ENCODE results near the gene FOXK1. TPM values are rescaled to one million over a fixed set of nuclear protein-coding genes. Genes with fewer than 3 reads are reported as not detected.

FOXK1 gene
- total and polyA plus RNA-seq, 2 of the 13 experiments (the other 11 are each of a cell fraction or from before 2014, with no cell fraction given): 4.6 to 8.8 TPM

GRCh38 chr7:4749363-4749762, 67.3 kb downstream of the FOXK1 start:
- no peak overlapping the region for H3K27ac ChIP-seq (ENCODE audit: extremely low read length, insufficient read depth, low read length)
- H3K4me1 ChIP-seq (ENCODE audit: insufficient read depth, low read length): peaks cover 30% of the 10 kb centered on the region
- no peak overlapping the region for H3K4me2 ChIP-seq (ENCODE audit: low read depth, low read length)
- DNase-seq (ENCODE audit: low spot score): no peak
- H3K4me3 ChIP-seq (replicated peaks in 1 of 3; ENCODE audit: insufficient read depth in 1 of 3, low read depth in 2 of 3, low read length in 3 of 3): no peak overlapping the region
- no peak for FAIRE-seq
- no peaks in the 10 kb centered on the region for H3K9me3 ChIP-seq (ENCODE audit: low read length)
- ChIA-PET CTCF (ENCODE audit: low intra/inter-chr PET ratio, low total read pairs) (no interaction called here), POLR2A (interaction anchor here (0.9 kb wide), 1 partner anchor 26 kb away, joined by 3 read pairs; the partner anchor contains the start of gene AP5Z1)
- TF ChIP-seq KDM1A (CRISPR knock-in tag; IDR thresholded peaks at IDR 0.05) (no peak), GMEB1 (CRISPR knock-in tag; IDR thresholded peaks at IDR 0.05; ENCODE audit: borderline replicate concordance) (no peak), SRSF9 (IDR thresholded peaks at IDR 0.05; ENCODE audit: borderline replicate concordance, insufficient read depth, low read depth, low read length, poor library complexity, severe bottlenecking) (no peak)
- BruUV-seq (replicated peaks): no TSS peak
- in situ Hi-C loops (cut with HindIII; ENCODE audit: extremely low pct_ligation_motif_present, low pct_unique_long_range_greater_than_20kb): no loop called here
- peaks cover 16% of the 10 kb centered on the region; the same call in 1 of the 2 replicates for H4K20me1 ChIP-seq (ENCODE audit: insufficient read depth, low read length)
- 96% methylated on average over 11 of the region's 14 CpGs for WGBS (ENCODE audit: low lambda C conversion rate)
- no peak overlapping the region for H2AFZ ChIP-seq (ENCODE audit: low read length)
- no peaks in the 10 kb centered on the region for H3K27me3 ChIP-seq (ENCODE audit: control insufficient read depth in 1 of 2, insufficient read depth in 2 of 2, low read length in 2 of 2)
- H3K9ac ChIP-seq (ENCODE audit: insufficient read depth, low read depth, low read length): no peak overlapping the region
- ATAC-seq: no peak
- intact Hi-C loops (cut with micrococcal nuclease; ENCODE audit: unreplicated experiment): no loop called here
- peaks cover 30% of the 10 kb centered on the region for H3K79me2 ChIP-seq (ENCODE audit: insufficient read depth, low read length)
- H3K36me3 ChIP-seq (replicated peaks in 1 of 2; ENCODE audit: control insufficient read depth in 1 of 2, insufficient read depth in 2 of 2, low read length in 2 of 2): peaks cover 17 to 53% of the 10 kb centered on the region in 2 experiments; a peak in 4 of 5 replicates

DNA sequence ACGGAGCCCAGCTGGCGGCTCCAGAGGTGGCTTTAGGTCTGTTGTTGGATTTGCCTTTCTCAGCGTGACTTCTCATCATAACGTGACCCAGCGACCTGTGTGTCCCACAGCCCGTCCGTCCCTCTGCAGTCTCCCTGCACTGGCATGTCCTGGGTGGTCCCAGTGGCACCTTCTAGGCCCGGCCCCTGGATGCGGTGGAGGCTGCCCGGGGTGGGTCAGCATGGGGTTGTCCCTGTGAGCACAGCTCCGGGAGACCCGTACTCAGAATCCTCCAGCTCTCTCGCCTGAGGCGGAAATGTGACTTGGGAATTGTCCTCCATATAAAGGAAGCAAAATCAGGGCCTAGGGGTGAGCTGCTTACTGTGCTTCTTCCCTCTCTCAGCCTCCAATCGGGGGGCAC, 67.7 kb downstream of the FOXK1 start:
- no peak for FAIRE-seq
- Histone ChIP-seq H3K79me2 (ENCODE audit: insufficient read depth, low read length) (peaks cover 30% of the 10 kb centered on the region), H2AFZ (ENCODE audit: low read length) (no peak overlapping the region), H3K36me3 (replicated peaks in 1 of 2; ENCODE audit: control insufficient read depth in 1 of 2, insufficient read depth in 2 of 2, low read length in 2 of 2) (peaks cover 20 to 57% of the 10 kb centered on the region in 2 experiments; a peak in 4 of 5 replicates), H3K4me3 (replicated peaks in 1 of 3; ENCODE audit: insufficient read depth in 1 of 3, low read depth in 2 of 3, low read length in 3 of 3) (no peak overlapping the region), H3K9me3 (ENCODE audit: low read length) (no peaks in the 10 kb centered on the region), H3K4me1 (ENCODE audit: insufficient read depth, low read length) (peaks cover 25% of the 10 kb centered on the region), H3K9ac (ENCODE audit: insufficient read depth, low read depth, low read length) (no peak overlapping the region), H3K4me2 (ENCODE audit: low read depth, low read length) (no peak overlapping the region), H3K27me3 (ENCODE audit: control insufficient read depth in 1 of 2, insufficient read depth in 2 of 2, low read length in 2 of 2) (no peaks in the 10 kb centered on the region), H4K20me1 (ENCODE audit: insufficient read depth, low read length) (peaks cover 16% of the 10 kb centered on the region; the same call in 1 of the 2 replicates), H3K27ac (ENCODE audit: extremely low read length, insufficient read depth, low read length) (no peak overlapping the region)
- no peak for ATAC-seq
- DNase-seq (ENCODE audit: low spot score): no peak
- no TSS peak for BruUV-seq (replicated peaks)
- ChIA-PET CTCF (ENCODE audit: low intra/inter-chr PET ratio, low total read pairs) (no interaction called here), POLR2A (interaction anchor here (0.9 kb wide), 1 partner anchor 26 kb away, joined by 3 read pairs; the partner anchor contains the start of gene AP5Z1)
- intact Hi-C loops (cut with micrococcal nuclease; ENCODE audit: unreplicated experiment): no loop called here
- in situ Hi-C loops (cut with HindIII; ENCODE audit: extremely low pct_ligation_motif_present, low pct_unique_long_range_greater_than_20kb): loop anchor here (5.0 to 25.0 kb wide), 2 partner anchors 67 to 137 kb away; partner anchors contain the start of gene FOXK1
- TF ChIP-seq ZNF788 (CRISPR knock-in tag; IDR thresholded peaks at IDR 0.05; ENCODE audit: borderline replicate concordance) (no peak), FOXK2 (IDR thresholded peaks at IDR 0.05) (no peak), EHMT2 (IDR thresholded peaks at IDR 0.05; ENCODE audit: borderline replicate concordance, low read depth, low read length) (no peak), RXRA (CRISPR knock-in tag; IDR thresholded peaks at IDR 0.05) (no peak), KLF9 (CRISPR knock-in tag; IDR thresholded peaks at IDR 0.05; ENCODE audit: low read depth) (no peak)
- TF ChIP-seq, protein P1, sequence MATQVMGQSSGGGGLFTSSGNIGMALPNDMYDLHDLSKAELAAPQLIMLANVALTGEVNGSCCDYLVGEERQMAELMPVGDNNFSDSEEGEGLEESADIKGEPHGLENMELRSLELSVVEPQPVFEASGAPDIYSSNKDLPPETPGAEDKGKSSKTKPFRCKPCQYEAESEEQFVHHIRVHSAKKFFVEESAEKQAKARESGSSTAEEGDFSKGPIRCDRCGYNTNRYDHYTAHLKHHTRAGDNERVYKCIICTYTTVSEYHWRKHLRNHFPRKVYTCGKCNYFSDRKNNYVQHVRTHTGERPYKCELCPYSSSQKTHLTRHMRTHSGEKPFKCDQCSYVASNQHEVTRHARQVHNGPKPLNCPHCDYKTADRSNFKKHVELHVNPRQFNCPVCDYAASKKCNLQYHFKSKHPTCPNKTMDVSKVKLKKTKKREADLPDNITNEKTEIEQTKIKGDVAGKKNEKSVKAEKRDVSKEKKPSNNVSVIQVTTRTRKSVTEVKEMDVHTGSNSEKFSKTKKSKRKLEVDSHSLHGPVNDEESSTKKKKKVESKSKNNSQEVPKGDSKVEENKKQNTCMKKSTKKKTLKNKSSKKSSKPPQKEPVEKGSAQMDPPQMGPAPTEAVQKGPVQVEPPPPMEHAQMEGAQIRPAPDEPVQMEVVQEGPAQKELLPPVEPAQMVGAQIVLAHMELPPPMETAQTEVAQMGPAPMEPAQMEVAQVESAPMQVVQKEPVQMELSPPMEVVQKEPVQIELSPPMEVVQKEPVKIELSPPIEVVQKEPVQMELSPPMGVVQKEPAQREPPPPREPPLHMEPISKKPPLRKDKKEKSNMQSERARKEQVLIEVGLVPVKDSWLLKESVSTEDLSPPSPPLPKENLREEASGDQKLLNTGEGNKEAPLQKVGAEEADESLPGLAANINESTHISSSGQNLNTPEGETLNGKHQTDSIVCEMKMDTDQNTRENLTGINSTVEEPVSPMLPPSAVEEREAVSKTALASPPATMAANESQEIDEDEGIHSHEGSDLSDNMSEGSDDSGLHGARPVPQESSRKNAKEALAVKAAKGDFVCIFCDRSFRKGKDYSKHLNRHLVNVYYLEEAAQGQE (IDR thresholded peaks at IDR 0.05; ENCODE audit: borderline replicate concordance in 1 of 2, low read depth in 1 of 2, low read length in 2 of 2): no peak
- WGBS (ENCODE audit: low lambda C conversion rate): 92% methylated on average over 2 of the region's 15 CpGs

Data from HepG2 (cell line).